H54 (cell line): ENCODE results near the gene TNFRSF18.

ENCODE experiments used
- DNase-seq: peaks from one replicate; pipeline ENCODE4 v3.0.0; 2011; ENCODE audit warnings: low spot score, mixed read lengths; ENCODE audit not compliant: insufficient read length
- FAIRE-seq: peaks from 3 replicates; lab custom pipeline; 2011; peaks lifted over from hg19 to GRCh38; lab: Jason Lieb, UNC
- POLR2A ChIP-seq: IDR thresholded peaks from 2 replicates; pipeline ENCODE4 v1.6.1; 2011; ENCODE audit warnings: low read depth, mild to moderate bottlenecking, low read length

Gene TNFRSF18

DNA sequence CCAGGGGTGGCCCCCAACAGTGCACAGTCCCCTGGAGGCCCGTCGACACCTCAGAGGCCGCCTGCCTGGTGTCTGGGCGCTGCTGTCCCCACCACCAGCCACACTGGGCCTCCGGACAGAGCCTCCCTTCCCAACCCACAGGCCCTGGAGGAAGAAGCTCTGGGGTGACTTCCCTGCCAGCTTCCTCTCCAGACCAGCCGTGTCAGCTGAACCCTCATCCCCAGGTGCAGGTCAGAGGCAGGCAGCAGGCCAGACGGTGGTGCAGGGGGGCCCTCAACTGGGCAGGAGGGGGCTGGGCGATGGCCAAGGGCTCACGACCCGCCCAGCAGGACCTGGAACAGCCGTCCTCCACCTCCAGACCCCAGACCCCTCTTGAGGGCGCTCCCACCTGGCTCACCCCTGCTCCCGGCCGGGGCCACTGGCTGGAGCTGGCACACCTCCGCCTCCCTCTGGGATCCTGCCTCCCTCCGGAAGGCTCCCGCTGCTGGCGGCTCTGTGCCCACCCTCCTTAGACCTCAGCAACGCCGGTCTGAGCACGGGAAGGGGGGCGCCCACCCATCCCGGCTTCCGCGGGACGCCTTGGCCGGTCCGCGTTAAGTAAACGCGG is 520 bp downstream of the TNFRSF18 start:
- FAIRE-seq (no peak), DNase-seq (no peak)
- no peak for TF ChIP-seq POLR2A

DNA sequence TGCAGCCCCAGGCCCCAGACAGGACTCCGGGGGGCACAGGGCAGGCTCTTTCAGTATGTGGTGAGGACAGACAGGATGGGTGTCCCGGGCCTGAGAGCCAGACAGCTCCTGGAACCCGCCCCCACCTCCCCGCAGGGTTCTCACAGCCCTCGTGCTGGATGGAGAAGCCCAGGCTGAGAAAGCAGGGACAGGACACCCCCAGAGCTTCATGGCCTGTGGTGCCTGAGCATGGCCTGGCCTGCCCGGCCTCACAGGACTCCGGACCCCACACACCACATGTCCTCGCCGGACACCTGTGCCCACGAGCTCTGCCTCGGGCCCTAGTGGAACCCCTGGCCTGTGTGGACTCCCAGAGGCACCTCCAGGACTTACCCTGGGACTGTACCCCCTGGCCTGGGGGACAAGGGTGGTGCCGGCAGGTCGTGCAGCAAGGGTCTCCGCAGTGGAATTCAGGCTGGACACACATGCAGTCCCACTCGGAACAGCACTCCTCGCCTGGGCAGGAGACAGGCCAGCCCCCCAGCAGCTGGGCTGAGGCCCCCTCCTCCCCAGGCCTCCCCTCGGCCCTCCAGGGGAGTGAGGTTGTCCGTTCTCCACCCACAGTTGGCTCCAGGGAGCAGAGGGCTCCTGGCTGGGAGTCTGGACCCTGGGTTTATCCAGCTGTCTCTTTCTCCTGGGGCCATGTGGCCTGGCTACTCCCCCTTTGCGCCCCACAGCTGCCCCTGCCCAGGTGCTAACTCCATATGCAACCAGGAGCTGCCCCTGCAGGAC is 1.2 kb downstream of the TNFRSF18 start:
- FAIRE-seq (no peak), DNase-seq (no peak)
- no peak for TF ChIP-seq POLR2A

DNA sequence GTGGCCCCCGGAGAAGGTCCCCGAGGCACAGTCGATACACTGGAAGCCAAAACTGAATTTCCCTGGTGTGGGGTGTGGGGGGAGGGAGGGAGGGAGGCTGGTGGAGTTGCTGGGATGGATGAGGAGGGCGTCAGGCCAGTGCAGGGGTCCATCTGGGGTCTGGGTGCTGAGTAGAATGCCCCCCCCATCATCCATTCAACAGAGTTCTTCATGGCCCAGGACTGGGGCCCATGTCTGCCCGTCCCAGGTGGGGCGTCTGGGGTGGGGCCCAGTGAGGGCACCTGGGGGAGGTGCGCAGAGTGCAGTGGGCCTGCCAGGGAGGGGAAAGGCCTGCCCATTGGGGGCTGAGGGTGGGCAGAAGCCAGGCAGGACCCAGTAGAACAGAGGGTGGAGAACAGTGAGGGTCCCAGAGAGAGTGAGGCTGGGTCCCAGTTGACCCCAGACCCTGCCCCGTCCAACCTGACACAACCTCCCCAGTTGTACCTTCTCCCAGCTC is 1.9 kb downstream of the TNFRSF18 start:
- TF ChIP-seq POLR2A, result no peak
- no peak for FAIRE-seq
- no peak for DNase-seq

DNA sequence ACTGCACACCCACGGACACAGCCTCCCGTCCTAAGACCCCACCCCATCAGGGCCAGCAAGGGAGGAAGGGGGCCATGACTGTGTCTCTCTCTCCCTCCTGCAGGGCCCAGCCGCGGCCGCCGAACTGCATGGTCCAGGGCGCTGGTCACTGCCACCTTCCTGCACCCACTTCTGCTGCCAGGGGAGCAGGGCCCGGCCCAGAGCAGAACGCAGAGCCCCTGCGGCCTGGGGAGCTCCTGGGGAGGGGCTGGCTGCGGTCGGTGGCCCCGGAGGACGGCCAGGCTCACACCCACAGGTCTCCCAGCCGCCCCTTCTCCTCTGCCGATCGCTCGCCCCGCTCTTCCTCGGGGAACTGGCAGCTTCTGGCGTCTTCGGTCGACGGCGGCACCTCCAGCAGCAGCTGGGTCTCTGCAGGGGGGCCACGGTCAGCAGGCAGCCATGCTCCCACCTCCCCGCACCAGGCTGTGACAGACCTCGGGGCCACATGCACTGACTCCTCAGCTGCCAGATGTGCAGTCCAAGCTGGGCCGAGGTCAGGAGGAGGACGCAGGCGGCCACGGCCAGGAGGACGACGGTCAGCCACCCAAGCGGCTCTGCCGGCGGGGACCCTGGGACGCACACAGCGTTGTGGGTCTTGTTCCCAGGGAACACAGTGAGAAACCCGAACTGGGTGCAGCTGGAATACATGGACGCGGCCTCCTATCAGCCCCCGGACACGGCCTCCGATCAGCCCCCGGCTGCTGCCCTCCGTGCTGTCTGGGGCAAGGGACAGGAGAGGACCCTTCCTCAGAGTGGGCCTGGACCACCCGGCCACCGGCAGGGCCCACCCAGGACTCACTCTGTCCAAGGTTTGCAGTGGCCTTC is 2.6 kb downstream of the TNFRSF18 start:
- no peak for DNase-seq
- TF ChIP-seq POLR2A, result no peak
- no peak for FAIRE-seq

DNA sequence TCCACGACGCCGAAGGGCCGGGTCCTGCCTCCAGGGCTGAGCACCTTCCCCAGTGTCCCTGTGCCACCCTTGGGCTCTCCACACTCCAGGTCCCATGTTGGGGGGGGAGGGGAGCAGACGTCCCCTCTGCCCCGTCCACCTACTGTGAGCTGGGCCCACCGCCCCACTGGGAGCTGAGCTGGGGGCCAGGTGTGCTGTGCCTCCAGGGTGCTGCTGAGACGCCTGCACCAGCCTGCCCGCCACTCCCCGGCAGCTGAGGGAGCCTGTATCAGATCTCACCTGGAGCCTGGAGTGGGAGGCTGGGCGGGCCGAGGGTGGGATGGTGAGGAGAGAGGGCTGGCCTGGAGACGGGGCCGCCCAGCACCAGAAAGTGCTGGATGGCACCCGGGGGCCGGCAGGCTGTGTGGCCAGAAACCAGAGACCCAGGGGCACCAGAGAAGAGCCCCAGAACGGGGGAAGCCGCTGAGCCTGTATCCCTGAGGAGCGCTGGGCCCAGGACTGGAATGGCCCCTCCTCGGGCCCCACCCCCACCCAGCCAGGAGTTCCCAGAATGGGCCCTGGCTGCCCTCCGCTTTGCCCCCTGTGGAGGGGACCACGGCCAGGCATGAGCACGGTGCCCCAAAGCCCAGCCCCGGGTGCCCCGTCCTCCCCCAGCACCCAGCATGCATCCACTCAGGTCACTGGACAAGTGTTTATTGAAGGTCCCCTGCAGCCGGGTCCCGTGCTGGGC is 3.4 kb downstream of the TNFRSF18 start:
- TF ChIP-seq POLR2A, result no peak
- FAIRE-seq (no peak), DNase-seq (no peak)

DNA sequence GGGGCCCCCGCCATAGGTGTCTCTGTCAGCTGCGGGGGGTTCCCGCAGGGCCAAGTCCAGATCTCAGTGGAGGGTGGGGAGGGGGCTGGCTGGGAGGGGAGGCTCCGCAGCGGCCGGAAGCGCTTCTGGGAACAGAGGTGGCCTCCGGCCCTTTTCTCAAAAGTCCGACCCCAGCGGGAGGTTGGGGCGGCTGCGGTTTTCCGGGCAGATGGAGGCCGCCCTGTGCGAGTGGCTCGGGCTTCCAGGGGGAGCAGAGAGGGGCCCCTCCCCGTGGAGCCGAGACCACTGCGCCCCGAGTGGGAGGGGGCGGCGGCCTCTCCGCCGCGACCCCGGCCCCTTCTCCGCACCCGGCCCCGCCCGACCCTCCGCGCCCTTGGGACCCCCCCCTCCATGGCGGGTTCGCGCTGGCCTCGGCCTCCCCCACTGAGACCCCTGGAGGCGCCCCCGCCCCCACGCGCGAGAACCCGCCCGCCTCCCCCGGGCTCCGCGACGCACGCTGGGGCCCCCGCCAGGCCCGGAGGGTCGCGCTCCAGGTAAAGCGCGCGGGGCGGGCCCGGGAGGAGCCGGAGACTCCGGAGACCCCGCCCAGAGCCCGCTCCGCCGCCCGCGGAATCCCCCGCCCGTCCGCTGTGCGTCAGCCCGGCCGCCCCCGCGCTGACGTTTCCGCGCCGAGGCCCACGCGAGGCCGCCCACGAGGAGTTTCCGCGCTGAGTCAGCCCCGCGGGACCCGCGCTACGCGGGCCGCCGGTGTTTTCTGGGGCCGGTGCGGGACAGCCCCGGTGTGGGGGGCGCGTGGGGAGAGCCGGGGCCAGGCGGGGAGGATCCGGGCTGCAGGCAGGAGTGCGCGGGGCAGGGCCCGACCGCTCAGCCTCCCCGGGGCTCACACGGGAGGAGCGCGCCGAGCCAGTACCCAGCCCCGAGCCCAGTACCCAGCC is 5.2 kb downstream of the TNFRSF18 start:
- DNase-seq (peak; percentile 69), FAIRE-seq (no peak)
- no peak for TF ChIP-seq POLR2A

DNA sequence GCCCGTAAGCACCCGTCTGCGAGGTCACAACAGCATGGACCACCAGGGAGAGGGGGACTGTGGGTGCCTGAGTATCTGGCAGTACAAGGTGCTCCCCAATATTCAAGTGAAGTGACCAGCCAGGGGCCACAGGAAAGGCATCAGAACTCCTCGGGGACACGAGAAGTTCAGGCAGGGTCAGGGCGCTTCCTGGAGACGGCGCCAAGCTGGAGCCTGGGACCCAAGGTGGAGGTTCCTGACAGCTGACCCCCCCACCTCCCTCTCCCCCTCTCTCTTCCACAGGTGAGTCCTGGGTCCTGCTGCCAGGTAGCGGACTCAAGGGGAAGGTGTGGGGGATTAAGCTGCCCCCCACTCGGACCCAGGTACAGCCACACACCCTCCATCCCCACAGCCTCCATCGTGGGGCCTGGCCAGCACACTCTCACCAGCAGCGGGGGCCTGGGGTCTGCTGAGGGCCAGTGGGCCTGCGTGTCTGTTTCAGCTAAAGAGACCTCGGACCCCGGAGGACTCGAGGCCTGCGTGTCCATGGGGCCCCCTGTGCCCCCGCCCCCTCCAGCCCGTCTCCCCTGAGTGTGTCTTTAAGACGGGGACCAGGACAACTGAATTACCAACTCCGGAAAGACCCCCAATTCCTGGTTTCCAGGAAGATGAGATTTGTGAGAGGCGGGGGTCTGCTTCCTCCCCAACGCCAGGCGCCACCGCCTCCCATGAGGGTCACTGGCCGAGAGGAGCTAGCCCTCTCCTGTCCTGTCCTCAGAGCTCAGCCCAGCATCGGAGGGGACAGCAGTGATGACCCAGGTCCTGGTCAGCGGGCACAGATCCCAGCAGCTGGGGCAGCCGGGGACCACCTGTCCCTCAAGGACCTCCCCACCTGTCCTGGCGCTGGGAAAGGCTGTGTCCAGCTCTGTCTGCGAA is 6.2 kb downstream of the TNFRSF18 start:
- no peak for FAIRE-seq
- no peak for DNase-seq

DNA sequence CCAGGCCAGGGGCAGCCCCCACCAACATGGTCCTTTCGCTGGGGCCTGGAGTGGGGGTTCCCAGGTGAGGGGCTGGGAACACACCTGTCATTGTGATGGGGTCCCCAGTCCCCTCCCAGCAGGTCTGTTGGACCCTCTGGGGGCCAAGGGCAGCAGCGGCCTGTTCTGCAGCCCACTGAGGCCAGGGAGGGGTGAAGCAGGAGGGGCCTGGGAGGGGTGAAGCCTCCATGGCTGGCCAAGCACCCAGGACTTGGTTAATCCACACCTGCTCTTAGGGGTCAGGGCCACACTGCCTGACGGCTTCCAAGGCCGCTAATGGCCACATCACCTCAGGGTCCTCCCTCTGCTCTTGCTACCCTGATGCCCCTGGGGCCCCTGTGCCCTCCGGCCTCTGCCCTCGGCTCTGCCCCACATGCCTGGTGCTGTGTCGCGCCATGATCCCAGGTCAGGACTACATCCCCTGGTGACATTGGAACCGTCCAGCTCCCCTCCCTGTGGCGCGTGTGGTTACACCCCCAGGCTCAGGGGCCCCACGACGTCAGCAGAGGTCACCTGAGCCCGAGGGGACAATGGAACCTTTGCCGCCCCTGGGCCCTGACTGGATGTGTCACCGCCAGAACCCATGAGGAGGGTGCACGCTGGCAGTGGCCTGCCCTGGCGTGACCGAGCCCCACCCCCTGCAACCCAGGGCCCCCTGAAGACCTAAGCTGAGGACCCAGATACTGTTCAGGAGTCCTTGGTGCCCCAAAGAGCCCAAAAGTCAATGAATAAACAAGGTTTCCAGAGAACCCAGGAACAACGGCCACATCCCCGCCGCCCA is 7.0 kb downstream of the TNFRSF18 start:
- DNase-seq (no peak), FAIRE-seq (no peak)
- no peak for TF ChIP-seq POLR2A

More for the DNA sequence above, 6.2 kb downstream of the TNFRSF18 start:
- TF ChIP-seq POLR2A, result no peak

DNA sequence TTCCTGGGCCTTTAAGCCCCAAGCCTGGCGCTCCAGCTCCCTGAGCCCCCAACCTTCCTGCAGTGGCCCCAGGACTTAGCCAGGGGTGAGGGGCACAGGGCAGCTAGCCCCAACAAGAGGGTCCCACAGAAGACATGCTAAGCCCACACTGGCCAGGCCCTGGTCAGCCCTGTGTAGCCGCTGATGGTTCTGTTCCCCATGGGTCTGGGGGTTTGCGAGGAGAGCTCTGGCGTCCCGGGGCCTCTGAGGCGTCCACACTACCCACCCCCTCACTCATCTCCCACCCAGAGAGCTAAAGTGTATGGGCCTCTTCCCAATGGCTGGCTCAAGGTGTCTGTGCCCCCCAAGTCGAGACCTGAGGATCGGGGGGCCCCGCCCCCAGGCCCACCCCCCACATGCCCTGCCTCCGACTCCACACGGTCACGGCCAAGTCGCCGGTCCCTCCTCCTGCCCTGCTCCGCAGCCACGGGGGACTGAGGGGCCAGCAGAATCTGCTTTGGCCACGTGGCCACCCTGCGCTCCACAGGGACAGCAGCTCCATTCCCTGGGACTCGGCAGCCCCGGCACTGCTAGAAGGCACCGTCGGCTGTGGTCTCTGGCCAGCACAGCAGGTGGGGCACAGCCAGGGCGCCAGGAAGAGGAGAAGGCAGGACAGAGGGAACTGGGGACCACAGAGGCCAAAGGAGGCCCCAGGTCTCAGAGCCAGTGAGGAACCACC is 7.8 kb downstream of the TNFRSF18 start:
- FAIRE-seq, result no peak
- TF ChIP-seq POLR2A, result no peak
- no peak for DNase-seq
